ENCODE results near the gene CD38.
"Not testable (repeated sequence)": the region's sequence is repeated elsewhere in the genome, so short reads cannot be mapped to it uniquely, and the experiment has no call there.

Gene CD38

DNA sequence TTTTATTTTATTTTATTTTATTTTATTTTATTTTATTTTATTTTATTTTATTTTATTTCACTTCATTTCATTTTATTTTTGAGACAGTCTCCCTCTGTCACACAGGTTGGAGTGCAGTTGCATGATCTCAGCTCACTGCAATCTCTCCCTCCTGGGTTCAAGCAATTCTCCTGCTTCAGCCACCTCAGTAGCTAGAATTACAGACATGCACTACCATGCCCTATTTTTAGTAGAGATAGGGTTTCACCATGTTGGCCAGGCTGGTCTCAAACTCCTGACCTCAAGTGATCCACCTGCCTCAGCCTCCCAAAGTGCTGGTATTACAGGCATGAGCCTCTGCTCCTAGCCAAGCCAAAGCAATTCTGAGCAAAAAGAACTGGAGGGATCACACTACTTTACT is 24.4 kb downstream of the CD38 start:
- not testable (repeated sequence) for DNase-seq

GRCh38 chr4:15805583-15806517 is 27.7 kb downstream of the CD38 start:
- DNase-seq = peak; percentile 63

GRCh38 chr4:15809058-15809457 is 30.9 kb downstream of the CD38 start:
- DNase-seq = peak; percentile 8

- no peak for DNase-seq
These were observed 31.3 kb downstream of the CD38 start for GRCh38 chr4:15809466-15809865.

GRCh38 chr4:15811703-15812337 is 33.7 kb downstream of the CD38 start:
- DNase-seq = no peak

DNA sequence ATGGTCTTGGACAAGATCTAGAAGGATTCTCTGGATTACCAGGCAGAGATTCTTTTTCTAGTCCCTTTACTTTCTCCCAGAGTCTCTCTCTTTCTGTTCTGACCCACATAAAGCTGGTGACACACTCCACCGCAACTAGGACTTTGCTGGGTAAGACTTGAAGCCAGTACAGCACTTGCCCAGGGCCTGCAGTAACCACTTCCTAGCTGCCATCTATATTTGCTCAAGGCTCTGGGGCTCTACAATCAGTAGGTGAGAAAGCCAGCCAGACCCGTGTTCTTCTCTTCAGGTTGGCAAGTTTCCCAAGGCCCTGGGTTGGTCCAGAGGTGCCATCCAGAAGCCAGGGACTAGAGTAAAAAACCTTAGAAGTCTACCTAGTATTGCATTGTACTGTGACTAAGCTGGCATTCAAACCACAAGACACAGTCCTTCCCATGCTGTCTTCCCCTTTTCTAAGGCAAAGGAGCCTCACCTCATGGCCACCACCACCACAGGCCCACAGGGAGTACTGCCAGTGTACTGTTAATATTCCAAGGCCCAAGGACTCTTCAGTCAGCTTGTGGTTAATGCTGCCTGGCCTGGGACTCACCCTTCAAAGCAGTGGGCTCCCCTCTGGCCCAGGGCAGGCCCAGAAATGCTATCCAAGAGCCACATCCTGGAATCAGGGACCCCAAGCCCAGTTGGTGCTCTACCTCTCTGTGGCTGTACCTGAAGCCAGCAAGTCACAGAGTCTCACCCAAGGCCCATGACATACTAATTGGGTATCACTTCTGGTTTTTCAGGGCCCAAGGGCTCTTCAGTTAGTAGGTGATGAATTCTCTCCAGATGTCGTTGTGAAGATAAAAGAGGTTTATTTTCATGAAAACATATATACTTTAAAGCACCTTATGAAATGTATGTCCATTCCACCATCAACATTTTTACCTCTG is 54.7 kb downstream of the CD38 start:
- no peak for DNase-seq

DNA sequence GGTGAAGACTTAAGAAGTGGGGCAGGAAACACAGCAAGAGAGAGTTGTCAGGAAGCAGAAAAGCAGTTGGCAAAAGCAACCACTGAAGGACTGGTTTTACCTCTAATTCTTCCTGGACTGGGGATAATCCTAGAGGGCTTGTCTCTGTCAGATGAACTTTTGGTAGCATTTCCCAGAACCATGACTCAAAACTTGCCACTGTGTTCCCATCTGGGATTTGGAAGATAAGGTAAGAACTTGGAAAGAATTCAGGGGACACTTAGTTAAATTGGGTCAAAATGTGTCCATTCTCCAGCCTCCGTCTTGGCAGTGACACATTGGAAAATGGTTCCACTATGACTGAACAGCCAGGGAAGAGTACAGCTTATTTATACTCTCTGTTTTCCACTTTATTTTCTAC is 55.7 kb downstream of the CD38 start:
- no peak for DNase-seq

GRCh38 chr4:15836362-15836761 is 58.2 kb downstream of the CD38 start:
- no peak for DNase-seq

GRCh38 chr4:15837591-15837990 is 59.5 kb downstream of the CD38 start:
- DNase-seq = no peak

- DNase-seq = not testable (repeated sequence)
These were observed 63.1 kb downstream of the CD38 start for GRCh38 chr4:15841194-15841730.

DNA sequence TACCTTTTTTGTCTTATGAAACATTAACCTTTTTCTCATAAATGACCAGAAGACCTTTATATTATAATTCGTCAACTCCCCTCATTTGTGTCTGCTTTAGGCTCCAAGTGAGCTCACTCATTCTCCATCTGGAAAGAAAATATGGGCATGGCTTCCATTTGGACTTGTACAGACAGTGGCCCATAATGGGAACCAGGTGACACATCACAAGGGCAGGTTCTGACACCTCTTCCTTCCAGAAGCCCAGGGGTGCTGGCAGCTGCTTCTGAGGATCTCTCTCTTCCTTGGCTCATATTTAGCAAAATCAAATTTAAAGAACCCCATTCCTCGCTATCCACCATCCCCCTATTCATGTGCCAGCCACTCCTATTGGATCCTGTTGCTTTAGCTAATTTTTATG is 69.6 kb downstream of the CD38 start:
- no peak for DNase-seq

- no peak for DNase-seq
These were observed 70.2 kb downstream of the CD38 start for GRCh38 chr4:15848191-15848842.

- no peak for DNase-seq
These were observed 73.8 kb downstream of the CD38 start for GRCh38 chr4:15851969-15852368.

- no peak for DNase-seq
These were observed 74.4 kb downstream of the CD38 start for GRCh38 chr4:15852524-15852923.

DNA sequence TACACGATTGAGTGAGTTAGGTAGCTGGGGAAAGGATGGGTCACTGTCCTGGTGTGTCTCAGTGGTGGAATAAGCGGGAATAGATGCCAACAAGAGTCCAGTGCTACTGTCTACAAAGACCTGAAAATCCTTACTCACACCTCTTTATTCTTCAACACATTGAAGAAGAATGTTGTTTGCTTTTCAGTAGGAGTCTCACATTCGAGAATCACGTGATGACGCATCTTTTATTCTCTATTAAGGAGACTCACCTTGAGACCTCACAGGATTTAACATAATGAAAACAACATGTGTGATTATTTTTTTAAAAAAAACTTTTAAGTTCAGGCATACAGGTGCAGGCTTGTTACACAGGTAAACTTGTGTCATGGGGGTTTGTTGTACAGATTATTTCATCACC is 75.2 kb downstream of the CD38 start:
- no peak for DNase-seq

GRCh38 chr4:15855804-15856475 is 77.8 kb downstream of the CD38 start:
- no peak for DNase-seq

DNA sequence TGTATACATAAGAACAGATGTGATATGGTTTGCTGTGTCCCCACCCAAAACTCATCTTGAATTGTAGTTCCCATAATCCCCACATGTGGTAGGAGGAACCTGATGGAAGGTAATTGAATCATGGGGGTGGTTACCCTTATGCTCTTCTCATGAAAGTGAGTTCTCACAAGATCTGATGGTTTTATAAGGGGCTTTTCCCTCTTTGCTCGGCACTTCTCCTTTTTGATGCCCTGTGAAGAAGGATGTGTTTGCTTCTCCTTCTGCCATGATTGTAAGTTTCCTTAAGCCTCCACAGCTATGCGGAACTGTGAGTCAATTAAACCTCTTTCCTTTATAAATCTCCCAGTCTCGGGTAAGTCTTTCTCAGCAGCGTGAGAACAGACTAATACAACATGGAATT is 83.1 kb downstream of the CD38 start:
- DNase-seq = not testable (repeated sequence)

- DNase-seq = no peak
These were observed 86.8 kb downstream of the CD38 start for GRCh38 chr4:15864651-15865566.

DNA sequence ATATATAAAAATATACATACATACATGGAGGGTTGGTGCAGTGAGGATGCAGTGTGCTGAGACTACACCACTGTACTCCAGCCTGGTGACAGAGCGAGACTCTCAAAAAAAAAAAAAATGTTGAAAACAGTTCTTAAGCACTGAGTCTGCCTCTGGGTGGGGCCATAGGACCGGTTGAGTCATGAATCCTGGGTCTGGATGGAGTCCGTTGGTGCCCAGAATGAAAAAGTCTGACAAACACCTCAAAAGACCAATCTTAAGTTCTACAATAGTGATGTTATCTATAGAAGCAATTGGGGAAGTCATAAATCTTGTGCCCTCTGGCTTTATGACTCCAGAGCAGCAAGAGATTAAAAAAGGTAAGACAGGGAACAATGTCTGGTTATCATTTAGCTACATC is 90.0 kb downstream of the CD38 start:
- DNase-seq = no peak

- DNase-seq = no peak
These were observed 90.8 kb downstream of the CD38 start for GRCh38 chr4:15868826-15869413.

All from CD4-positive, alpha-beta T cell treated with Interleukin-12 subunit alpha and Interleukin-12 subunit beta, for 1 hour (primary cell).